Measurements from ENCODE around the gene POLH. TPM values are rescaled to one million over a fixed set of nuclear protein-coding genes. Genes with fewer than 3 reads are reported as not detected.
"Not testable (repeated sequence)": the region's sequence is repeated elsewhere in the genome, so short reads cannot be mapped to it uniquely, and the experiment has no call there.

The POLH gene
- total RNA-seq, 1 donor from 2014 or later, result 23.3 TPM

DNA sequence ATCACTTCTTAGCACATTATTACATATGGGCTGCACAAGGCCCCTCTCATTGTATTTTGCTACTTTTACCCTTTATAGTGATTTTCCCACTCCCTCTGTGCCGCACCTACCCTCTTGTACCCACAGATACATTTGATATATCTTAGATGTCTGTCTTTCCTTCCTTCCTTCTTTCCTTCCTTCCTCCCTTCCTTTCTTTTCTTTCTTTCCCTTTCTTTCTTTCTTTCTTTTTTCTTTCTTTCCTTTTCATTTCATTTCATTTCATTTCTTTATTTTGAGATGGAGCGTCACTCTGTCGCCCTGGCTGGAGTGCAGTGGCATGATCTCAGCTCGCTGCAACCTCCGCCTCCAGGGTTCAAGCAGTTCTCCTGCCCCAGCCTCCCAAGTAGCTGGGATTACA is 12.2 kb downstream of the POLH start:
- DNase-seq (no peak), ATAC-seq (ENCODE audit: low read depth) (no peak)
- CTCF ChIA-PET, result no interaction called here
- intact Hi-C loops (cut with micrococcal nuclease), result no loop called here
- TF ChIP-seq, protein P1, sequence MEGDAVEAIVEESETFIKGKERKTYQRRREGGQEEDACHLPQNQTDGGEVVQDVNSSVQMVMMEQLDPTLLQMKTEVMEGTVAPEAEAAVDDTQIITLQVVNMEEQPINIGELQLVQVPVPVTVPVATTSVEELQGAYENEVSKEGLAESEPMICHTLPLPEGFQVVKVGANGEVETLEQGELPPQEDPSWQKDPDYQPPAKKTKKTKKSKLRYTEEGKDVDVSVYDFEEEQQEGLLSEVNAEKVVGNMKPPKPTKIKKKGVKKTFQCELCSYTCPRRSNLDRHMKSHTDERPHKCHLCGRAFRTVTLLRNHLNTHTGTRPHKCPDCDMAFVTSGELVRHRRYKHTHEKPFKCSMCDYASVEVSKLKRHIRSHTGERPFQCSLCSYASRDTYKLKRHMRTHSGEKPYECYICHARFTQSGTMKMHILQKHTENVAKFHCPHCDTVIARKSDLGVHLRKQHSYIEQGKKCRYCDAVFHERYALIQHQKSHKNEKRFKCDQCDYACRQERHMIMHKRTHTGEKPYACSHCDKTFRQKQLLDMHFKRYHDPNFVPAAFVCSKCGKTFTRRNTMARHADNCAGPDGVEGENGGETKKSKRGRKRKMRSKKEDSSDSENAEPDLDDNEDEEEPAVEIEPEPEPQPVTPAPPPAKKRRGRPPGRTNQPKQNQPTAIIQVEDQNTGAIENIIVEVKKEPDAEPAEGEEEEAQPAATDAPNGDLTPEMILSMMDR (IDR thresholded peaks at IDR 0.05), result no peak
- Mint-ChIP-seq H3K36me3 (ENCODE audit: low read depth) (peaks cover 74% of the 10 kb centered on the region), H3K4me3 (no peak overlapping the region), H3K4me1 (peaks cover 5% of the 10 kb centered on the region), H3K27me3 (no peaks in the 10 kb centered on the region), H3K27ac (no peak overlapping the region), H3K9me3 (no peaks in the 10 kb centered on the region)
- POLR2A ChIA-PET, result no interaction called here

- CTCF ChIA-PET; H3K4me3 Mint-ChIP-seq; POLR2A ChIA-PET; H3K27ac Mint-ChIP-seq; intact Hi-C loops (cut with micrococcal nuclease); ATAC-seq (ENCODE audit: low read depth); H3K4me1 Mint-ChIP-seq; DNase-seq; H3K27me3 Mint-ChIP-seq; H3K9me3 Mint-ChIP-seq: not testable (repeated sequence)
- peaks cover 62% of the 10 kb centered on the region for H3K36me3 Mint-ChIP-seq (ENCODE audit: low read depth)
These were observed 13.6 kb downstream of the POLH start for GRCh38 chr6:43589564-43589963.

DNA sequence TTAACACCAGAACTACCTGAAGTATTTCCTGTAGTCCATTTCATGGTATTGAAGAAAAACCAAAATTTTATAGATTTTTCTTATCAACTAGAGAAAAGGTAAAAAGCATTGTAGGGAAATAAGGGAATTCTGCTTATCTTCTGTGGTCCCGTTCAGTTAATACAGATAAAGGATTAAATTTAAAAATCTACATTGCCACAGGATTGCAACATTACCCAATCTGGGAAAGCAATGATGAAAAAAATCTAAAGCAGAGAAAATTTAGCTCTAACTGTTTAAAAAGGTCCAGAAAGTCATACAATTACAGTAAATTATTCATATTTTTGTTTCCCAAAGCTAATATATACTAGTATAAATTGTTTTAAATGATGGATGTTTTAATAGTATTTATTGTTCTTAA is 18.0 kb downstream of the POLH start:
- Mint-ChIP-seq H3K4me1 (no peaks in the 10 kb centered on the region), H3K27ac (no peak overlapping the region), H3K4me3 (no peak overlapping the region), H3K9me3 (no peaks in the 10 kb centered on the region), H3K27me3 (no peaks in the 10 kb centered on the region), H3K36me3 (ENCODE audit: low read depth) (peaks cover 45% of the 10 kb centered on the region)
- ChIA-PET POLR2A (no interaction called here), CTCF (interaction anchor here (1.5 kb wide), 1 partner anchor 10 kb away, joined by 4 read pairs; no protein-coding TSS in a partner anchor)
- ATAC-seq (ENCODE audit: low read depth) (no peak), DNase-seq (no peak)
- intact Hi-C loops (cut with micrococcal nuclease), result no loop called here
- TF ChIP-seq, protein P1 (IDR thresholded peaks at IDR 0.05), result no peak

- no peak overlapping the region for H3K4me3 Mint-ChIP-seq
- intact Hi-C loops (cut with micrococcal nuclease), result no loop called here
- no peak for DNase-seq
- H3K4me1 Mint-ChIP-seq, result no peaks in the 10 kb centered on the region
- ATAC-seq (ENCODE audit: low read depth), result no peak
- peaks cover 65% of the 10 kb centered on the region for H3K36me3 Mint-ChIP-seq (ENCODE audit: low read depth)
- H3K9me3 Mint-ChIP-seq, result no peaks in the 10 kb centered on the region
- H3K27me3 Mint-ChIP-seq, result no peaks in the 10 kb centered on the region
- ChIA-PET POLR2A (no interaction called here), CTCF (interaction anchor here (1.0 to 1.6 kb wide), 2 partner anchors 25 to 478 kb away, joined by 3 read pairs; partner anchors contain the start of genes POLH and XPO5)
- no peak overlapping the region for H3K27ac Mint-ChIP-seq
- TF ChIP-seq, protein P1 (IDR thresholded peaks at IDR 0.05), result no peak
These were observed 24.6 kb downstream of the POLH start for GRCh38 chr6:43600595-43600994.

GRCh38 chr6:43604174-43604573 is 28.2 kb downstream of the POLH start:
- Mint-ChIP-seq H3K9me3 (no peaks in the 10 kb centered on the region), H3K27me3 (no peaks in the 10 kb centered on the region), H3K4me1 (peaks cover 12% of the 10 kb centered on the region), H3K27ac (no peak overlapping the region), H3K36me3 (ENCODE audit: low read depth) (peaks cover 73% of the 10 kb centered on the region), H3K4me3 (no peak overlapping the region)
- intact Hi-C loops (cut with micrococcal nuclease), result no loop called here
- ATAC-seq (ENCODE audit: low read depth) (no peak), DNase-seq (no peak)
- CTCF ChIA-PET, result interaction anchor here (1.1 kb wide), 1 partner anchor 474 kb away, joined by 6 read pairs; no protein-coding TSS in a partner anchor
- POLR2A ChIA-PET, result interaction anchor here (0.6 kb wide), 1 partner anchor 26 kb away, joined by 3 read pairs; no protein-coding TSS in a partner anchor
- TF ChIP-seq, protein P1 (IDR thresholded peaks at IDR 0.05), result no peak

DNA sequence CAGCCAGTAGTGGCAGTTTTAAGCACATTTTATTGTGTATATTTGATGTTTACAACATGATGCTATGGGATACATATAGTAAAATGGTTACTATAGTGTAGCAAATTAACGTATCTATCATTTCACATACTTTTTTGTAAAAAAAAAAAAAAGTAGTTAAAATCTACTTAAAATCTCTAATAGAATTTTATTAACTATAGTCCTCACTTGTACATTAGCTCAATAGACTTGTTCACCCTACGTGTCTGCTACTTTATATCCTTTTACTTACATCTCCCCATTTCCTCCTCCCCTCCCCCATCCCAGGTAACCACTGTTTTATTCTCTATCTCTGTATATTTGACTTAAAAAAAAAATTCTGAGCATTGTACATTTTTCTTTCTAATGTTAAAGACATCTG is 30.0 kb downstream of the POLH start:
- Mint-ChIP-seq H3K27ac (no peak overlapping the region), H3K4me3 (no peak overlapping the region), H3K36me3 (ENCODE audit: low read depth) (peaks cover 74% of the 10 kb centered on the region), H3K27me3 (no peaks in the 10 kb centered on the region), H3K9me3 (no peaks in the 10 kb centered on the region), H3K4me1 (peaks cover 14% of the 10 kb centered on the region)
- no peak for ATAC-seq (ENCODE audit: low read depth)
- POLR2A ChIA-PET, result no interaction called here
- no peak for DNase-seq
- TF ChIP-seq, protein P1 (IDR thresholded peaks at IDR 0.05), result no peak
- intact Hi-C loops (cut with micrococcal nuclease), result no loop called here
- CTCF ChIA-PET, result interaction anchor here (1.2 kb wide), 1 partner anchor 165 kb away, joined by 5 read pairs; no protein-coding TSS in a partner anchor
